HG03432 (cell line): ENCODE data around the gene WFDC1.

Experiments
- ATAC-seq: cut with Tn5 transposase; IDR thresholded peaks from one replicate; pipeline ENCODE4 v1.9.1; 2021; ENCODE audit warnings: mild to moderate bottlenecking, moderate library complexity; ENCODE audit not compliant: unreplicated experiment

The WFDC1 gene

GRCh38 chr16:84370723-84371552, 76.3 kb downstream of the WFDC1 start:
- no peak for ATAC-seq

- ATAC-seq: no peak
These were observed 76.8 kb downstream of the WFDC1 start for GRCh38 chr16:84371553-84371865.

- ATAC-seq: no peak
These were observed 79.3 kb downstream of the WFDC1 start for GRCh38 chr16:84373907-84374489.

- ATAC-seq: no peak
These were observed 83.4 kb downstream of the WFDC1 start for GRCh38 chr16:84378099-84378498.

GRCh38 chr16:84378567-84378966, 83.9 kb downstream of the WFDC1 start:
- ATAC-seq: no peak

GRCh38 chr16:84379008-84379708, 84.5 kb downstream of the WFDC1 start:
- no peak for ATAC-seq
